GM19397 (cell line): ENCODE results near the gene C10orf143.
"Not testable (repeated sequence)": the region's sequence is repeated elsewhere in the genome, so short reads cannot be mapped to it uniquely, and the experiment has no call there.

Source experiments
- ATAC-seq: cut with Tn5 transposase; IDR thresholded peaks from one replicate; pipeline ENCODE4 v1.9.1; 2021; ENCODE audit warnings: mild to moderate bottlenecking, moderate library complexity; ENCODE audit not compliant: unreplicated experiment

Gene C10orf143

DNA sequence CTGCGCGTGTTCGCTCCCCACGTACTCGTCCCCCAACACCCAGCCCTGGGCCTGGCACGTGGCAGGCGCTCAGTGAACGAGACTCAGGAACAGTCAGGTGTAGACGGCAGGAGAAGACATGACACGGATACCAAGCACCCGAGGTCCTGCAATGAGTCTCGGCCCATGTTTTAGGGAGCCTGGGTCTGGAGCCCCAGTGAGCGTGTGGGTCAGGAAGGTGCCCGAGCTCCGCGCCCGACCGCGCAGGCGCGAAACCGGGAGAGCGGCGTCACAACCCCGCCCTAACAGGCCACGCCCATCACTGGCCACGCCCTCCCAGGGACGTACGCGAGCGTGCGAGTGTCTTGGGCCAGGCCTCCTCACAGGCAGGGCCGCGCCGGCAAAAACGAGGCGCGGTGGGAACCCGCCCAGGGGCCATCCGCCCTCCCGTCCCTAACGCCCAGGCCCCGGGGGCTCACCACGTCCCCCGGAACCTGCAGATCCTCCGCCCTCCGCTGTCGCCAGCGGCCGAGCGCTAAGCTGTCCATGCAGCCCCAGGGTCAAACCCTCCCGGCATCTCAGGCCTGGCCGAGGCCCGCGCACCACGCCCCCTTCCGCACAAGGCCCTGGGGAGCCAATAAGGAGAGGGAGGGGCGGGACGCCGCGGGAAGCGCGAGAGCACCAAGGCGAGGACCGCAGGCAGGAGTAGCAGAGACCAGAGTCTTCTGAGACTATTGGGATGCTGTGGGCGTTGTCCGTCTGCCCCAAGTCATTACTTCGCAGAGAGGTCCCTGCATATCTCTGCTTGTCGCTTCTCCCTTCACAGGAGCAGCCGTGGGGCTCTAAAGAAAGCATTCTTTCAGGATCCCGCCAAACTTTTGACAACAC, at the start of gene C10orf143:
C10orf143 (minus strand) TSS at position 585 of the 867 bp plus-strand sequence; CDS start at position 527, 58 bp downstream.
- peak; percentile 86 for ATAC-seq

DNA sequence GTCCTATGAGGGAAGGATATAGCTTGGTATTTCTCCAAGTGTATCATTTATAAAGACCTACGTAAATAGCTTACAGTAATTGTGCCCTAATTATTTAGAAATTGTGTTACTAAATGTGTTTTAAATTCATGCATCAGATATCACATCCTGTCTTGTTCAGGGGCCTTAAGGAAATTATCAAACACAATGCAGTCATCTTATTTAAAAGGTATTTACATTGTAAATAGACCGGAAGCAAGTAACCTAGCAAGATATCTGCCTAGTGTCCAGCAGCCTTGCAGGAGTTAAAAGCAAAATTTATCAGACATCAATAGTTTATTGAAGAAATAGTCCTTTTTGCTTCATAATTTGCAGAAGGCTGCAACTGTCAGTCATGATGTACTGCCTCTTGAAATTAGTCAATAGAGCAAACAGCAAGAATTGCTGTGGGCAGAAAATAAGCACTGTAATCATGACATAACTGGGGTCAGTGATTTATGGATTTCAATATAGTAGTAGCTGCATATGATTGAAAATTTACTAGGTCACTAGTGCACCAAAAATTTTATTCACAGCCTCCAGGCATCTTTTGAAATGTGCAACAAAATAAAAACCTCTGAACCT, 48.7 kb upstream of the C10orf143 start:
- ATAC-seq = no peak

DNA sequence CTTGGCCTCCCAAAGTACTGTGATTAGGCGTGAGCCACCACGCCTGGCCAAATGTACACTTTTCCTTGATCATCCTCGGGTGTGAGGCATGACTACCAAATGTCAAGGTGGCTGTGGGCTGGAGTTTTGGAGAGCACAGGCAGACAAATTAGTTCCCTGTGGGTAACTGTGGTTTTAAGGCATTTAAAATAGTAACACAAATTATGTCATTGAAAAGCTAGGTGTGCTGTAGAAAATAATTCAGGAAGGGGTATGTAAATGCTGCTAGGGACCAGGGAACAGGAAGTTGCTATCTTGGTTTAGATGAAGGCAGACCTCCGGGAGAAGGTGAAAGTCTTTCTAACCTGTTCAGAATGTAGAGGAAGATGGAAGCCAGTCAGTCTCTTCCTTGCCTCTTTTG, 35.4 kb upstream of the C10orf143 start:
- ATAC-seq = no peak

DNA sequence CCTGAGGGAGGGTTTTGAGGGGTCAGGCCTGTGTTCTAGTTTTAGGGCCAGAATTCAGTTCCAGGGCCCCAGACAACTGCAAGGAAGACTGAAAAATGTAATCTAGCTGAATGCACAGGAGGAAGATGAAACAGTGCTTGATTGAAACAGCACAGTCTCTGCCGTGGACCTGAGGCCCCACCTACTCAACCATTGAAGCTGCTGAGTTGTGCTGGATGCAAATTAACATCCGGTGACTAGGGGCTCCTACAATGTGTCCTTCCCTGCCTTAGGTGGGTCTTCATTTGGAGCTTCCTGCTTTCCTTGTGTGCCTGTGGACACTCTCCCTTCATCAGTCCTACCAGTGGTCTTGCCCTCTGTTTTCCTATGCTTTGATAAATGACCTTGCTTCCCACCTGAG, 31.2 kb upstream of the C10orf143 start:
- peak; percentile 92 for ATAC-seq

DNA sequence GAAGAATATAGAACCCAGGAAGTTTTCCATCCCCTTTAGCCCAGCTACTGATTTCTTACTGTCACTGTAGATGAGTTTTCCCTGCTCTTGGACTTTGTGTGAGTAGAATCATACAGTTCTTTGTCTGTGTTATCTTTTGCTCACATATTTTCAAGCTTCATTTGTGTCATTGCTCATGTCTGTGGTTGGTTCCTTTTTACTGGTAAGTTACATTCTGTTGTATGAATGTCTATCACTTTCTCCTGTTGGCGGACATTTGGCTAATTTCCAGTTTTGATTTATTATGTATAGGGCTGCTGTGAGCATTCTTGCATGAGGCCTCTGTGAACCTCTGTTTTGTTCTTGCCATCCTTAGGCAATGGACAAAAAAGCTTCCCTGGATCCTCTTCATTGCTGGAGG, 30.8 kb upstream of the C10orf143 start:
- ATAC-seq = peak; percentile 29

GRCh38 chr10:130141038-130141437, 30.4 kb upstream of the C10orf143 start:
- ATAC-seq = no peak

- no peak for ATAC-seq
Observed at GRCh38 chr10:130140425-130140824, 29.8 kb upstream of the C10orf143 start.

- no peak for ATAC-seq
Observed at GRCh38 chr10:130138479-130138866, 27.8 kb upstream of the C10orf143 start.

DNA sequence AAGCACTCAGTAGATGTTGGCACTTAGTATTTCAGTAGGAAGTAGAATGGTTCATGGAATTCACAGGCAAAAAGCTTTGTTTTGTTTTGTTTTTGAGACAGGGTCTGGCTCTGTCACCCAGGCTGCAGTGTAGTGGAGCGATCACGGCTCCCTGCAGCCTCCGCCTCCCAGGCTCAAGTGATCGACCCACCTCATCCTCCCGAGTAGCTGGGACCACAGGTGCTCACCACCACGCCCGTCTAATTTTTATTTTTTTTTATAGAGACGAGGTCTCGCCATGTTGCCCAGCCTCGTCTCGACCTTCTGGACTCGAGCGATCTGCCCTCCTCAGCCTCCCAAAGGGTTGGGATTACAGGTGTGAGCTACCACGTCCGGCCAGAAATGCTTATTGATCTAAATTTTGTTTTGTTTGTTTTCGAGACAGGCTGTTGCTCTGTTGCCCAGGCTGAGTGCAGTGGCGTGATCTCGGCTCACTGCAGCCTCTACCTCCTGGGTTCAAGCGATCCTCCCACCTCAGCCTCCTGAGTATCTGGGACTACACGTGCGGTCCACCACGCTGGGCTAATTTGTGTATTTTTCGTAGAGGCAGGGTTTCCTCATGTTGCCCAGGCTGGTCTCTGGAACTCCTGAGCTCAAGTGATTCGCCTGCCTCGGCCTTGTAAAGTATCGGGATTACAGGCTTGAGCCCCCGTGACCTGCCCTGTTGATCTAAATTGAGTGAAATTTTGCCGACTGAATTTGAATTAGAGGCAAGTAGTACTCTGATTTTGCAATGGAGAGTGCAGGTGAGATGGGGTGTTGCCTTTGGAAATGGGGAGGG, 27.2 kb upstream of the C10orf143 start:
- no peak for ATAC-seq

DNA sequence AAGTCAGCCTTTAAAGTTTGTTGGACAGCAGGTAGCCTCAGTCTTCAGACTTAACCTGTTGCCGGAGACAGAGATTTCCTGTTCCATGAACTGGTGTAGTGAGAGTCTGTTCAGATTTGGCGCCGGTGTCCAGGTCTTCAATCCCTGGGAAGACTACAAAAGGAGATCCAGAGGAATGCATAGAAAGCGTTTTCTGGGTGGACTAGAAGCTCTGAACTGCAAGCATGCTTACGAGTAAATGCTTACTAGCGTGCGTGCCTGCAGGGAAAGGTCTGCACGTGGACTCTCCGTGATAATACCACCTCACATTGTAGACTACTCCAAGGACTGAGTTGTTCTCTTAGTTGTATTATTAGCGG, 26.4 kb upstream of the C10orf143 start:
- no peak for ATAC-seq

DNA sequence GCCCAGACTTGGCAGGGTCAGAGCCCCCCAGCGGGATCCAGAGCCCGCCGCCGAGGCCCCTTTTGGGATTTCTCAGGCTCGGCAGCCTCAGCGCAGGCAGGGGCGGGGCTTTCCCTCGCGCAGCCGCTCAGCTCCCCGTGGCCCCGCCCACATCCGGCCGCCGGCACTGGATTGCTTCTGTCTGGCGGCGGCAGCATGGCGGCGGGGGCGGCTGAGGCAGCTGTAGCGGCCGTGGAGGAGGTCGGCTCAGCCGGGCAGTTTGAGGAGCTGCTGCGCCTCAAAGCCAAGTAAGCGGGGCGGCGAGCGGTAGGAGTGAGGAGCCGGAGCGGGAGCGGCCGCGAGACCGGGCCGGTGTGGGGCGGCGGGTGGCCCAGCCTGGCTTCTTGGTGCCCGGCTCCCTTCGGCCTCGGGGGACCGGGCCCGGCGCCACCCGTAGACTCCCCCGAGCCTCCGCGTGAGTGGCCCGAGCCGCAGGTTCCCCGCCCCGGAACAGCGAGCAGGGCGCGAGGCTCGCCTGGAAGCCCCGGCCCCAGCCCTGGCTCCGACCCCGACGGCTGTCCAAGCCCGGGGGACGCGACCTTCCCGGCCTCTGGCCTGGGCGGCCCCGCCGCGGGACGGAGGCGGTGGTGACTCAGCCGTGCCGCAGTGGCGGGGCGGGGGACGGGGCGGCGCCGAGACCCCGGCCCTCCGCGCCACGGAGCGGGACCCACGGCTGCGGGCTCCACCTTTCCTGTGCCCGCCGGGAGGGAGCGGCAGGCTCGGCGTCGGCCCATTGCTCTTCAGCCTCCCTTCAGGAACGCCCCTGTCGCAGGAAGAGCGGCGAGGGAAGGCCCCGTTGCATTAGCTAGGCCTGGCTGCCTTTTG, 25.8 kb upstream of the C10orf143 start, which contains the start of gene GLRX3:
GLRX3 (plus strand) TSS at position 166 of the 864 bp plus-strand sequence; CDS start at position 196, 30 bp downstream.
- peak; percentile 90 for ATAC-seq

DNA sequence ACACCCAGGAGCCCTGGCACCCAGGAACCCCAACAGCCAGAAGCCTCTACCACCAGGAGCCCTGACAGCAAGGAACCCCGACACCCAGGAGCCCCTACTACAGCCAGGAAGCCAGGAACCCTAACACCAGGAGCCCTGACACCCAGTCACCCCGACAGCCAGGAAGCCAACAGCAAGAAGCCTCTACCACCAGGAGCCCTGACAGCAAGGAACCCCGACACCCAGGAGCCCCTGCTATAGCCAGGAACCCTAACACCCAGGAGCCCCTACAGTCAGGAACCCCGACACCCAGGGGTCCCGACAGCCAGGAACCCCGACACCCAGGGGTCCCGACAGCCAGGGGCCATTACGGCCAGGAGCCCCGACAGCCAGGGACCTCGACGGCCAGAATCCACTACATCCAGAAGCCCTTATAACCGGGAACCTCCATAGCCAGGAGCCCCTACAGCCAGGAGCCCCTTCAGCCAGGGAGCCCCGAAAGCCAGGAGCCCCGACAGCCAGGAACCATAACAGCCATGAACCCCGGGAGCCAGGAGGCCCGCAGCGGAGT, 25.1 kb upstream of the C10orf143 start:
- no peak for ATAC-seq

GRCh38 chr10:130128922-130129321, 18.3 kb upstream of the C10orf143 start:
- ATAC-seq = no peak

DNA sequence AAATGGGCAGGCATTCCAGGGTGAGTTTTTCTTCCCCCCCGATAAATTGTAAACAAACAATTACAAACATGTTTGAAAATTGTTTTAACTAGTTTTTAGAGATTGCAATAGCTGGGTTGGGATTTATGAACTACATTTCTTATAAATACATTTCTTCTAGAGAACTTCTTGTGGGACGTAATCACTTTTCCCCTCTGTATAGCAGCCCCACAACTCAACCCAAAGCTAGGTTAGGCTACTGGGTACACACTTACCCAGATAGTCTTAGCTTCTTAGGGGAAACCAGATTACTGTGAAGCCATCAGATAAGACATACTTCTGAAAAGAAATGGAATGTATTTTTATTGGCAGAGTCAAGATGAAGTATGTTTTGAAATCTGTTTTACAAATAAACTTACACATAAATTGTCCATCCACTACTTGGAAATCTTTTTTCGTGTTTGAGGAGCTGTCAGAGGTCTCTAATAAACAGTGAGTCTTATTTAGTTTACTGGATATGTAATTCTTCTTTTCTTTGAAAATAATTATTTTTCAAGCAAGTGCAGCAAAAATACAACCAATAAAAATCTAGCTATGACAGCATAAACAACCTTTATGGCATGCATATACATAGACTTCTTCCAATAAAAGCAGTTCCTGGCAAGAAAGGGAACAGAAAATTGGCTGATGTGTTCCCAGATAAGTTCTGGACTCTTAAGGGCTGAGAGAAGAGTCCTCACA, 17.6 kb upstream of the C10orf143 start:
- ATAC-seq = no peak

DNA sequence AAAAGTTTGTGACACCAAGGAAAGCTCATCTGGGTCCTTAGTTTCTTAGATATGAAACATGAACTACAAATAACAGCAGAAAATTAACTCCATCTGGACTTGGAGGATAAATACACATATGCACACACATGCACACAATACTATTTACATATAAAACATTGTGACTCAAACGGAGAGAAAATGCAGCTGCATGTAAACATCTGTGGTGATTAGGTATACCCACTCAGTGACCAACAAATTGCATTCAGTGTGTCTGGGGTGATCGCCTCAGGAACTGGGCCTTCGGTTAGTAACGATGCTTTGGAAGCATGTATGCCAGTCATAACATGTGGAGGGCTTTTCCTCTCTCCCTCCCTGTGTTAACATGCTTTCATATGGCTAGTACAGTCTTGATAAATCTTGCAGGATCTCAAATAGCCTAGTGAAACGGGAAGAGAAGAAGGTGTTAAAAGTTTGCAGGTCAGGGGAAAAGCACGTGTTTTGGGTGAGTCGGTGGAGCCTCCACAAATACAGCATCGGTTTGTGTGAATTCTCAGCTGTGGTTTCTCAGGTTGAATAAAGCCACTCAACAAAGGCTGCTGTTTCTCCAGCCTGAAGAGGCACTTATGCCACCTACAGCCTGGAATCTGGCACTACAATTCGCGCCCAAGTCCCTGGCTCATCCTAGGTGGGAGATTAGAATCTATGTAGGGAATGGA, 16.9 kb upstream of the C10orf143 start:
- ATAC-seq = peak; percentile 82

GRCh38 chr10:130121486-130122079, 11.0 kb upstream of the C10orf143 start:
- ATAC-seq = no peak

GRCh38 chr10:130117535-130117934, 6.9 kb upstream of the C10orf143 start:
- ATAC-seq = not testable (repeated sequence)

- not testable (repeated sequence) for ATAC-seq
Observed at GRCh38 chr10:130116942-130117341, 6.3 kb upstream of the C10orf143 start.
